Fibroblast of villous mesenchyme (primary cell): ENCODE measurements around the gene LTBP4. TPM values are rescaled to one million over a fixed set of nuclear protein-coding genes. Genes with fewer than 3 reads are reported as not detected.

Experiments used
- DNase-seq: peaks from one replicate; pipeline ENCODE4 v3.0.0-alpha.2; 2010; ENCODE audit warnings: low read depth
- H3K4me3 ChIP-seq: 2 replicates; pipeline ENCODE4 v1.5.1; 2011; ENCODE audit warnings: low read depth, mild to moderate bottlenecking, low read length
- CTCF ChIP-seq: IDR thresholded peaks from 2 replicates; pipeline ENCODE4 v1.5.1; 2012; ENCODE audit warnings: low read depth, mild to moderate bottlenecking, low read length; ENCODE audit not compliant: insufficient read depth
- total RNA-seq: library from RNA; depleted of rRNA; stranded (reverse); fragments of >200 nt; gene quantifications from 2 replicates; pipeline ENCODE4 v1.2.3, GENCODE V29; 2012

Gene LTBP4
- total RNA-seq, 1 donor: 21.2 TPM

- H3K4me3 ChIP-seq: no peak overlapping the region
- TF ChIP-seq CTCF: no peak
- DNase-seq: no peak
Observed at GRCh38 chr19:40671404-40671803, 70.2 kb downstream of the LTBP4 start.

- TF ChIP-seq CTCF: no peak
- H3K4me3 ChIP-seq: no peak overlapping the region
- DNase-seq: no peak
Observed at GRCh38 chr19:40672038-40672437, 70.9 kb downstream of the LTBP4 start.

- TF ChIP-seq CTCF: no peak
- DNase-seq: no peak
Observed at GRCh38 chr19:40672573-40673299, 71.6 kb downstream of the LTBP4 start.

GRCh38 chr19:40673397-40673796, 72.2 kb downstream of the LTBP4 start:
- no peak overlapping the region for H3K4me3 ChIP-seq
- no peak for TF ChIP-seq CTCF
- no peak for DNase-seq

More at GRCh38 chr19:40672573-40673299, 71.6 kb downstream of the LTBP4 start:
- H3K4me3 ChIP-seq: no peak overlapping the region

GRCh38 chr19:40674291-40674690, 73.1 kb downstream of the LTBP4 start:
- no peak for DNase-seq
- no peak overlapping the region for H3K4me3 ChIP-seq
- TF ChIP-seq CTCF: no peak

GRCh38 chr19:40677156-40677555, 76.0 kb downstream of the LTBP4 start:
- no peak overlapping the region for H3K4me3 ChIP-seq
- TF ChIP-seq CTCF: no peak
- DNase-seq: no peak

Other genes starting within 250 kb of the LTBP4 start
- under 0.01 TPM in 2 replicates for gene HIPK4, start 211.2 kb upstream of the LTBP4 start, total RNA-seq
- 0.86 and 1.9 TPM in 2 replicates for gene PRX, start 188.0 kb upstream of the LTBP4 start, total RNA-seq
- gene SERTAD1, start 175.4 kb upstream of the LTBP4 start, total RNA-seq: 20.0 and 22.0 TPM in 2 replicates
- gene SERTAD3, start 157.0 kb upstream of the LTBP4 start, total RNA-seq: 38.0 and 49.2 TPM in 2 replicates
- gene BLVRB, start 135.6 kb upstream of the LTBP4 start, total RNA-seq: 33.7 and 64.7 TPM in 2 replicates
- gene SPTBN4, start 134.4 kb upstream of the LTBP4 start, total RNA-seq: 0.32 and 1.3 TPM in 2 replicates
- gene SHKBP1, start 24.5 kb upstream of the LTBP4 start, total RNA-seq: 17.7 and 20.9 TPM in 2 replicates
- gene NUMBL, start 89.3 kb downstream of the LTBP4 start, total RNA-seq: 13.8 and 34.1 TPM in 2 replicates
- 25.8 and 32.0 TPM in 2 replicates for gene COQ8B, start 115.5 kb downstream of the LTBP4 start, total RNA-seq
- gene ITPKC, start 115.7 kb downstream of the LTBP4 start, total RNA-seq: 14.5 and 16.8 TPM in 2 replicates
- 0.64 and 0.86 TPM in 2 replicates for gene ACTMAP, start 149.1 kb downstream of the LTBP4 start, total RNA-seq
- 34.1 and 36.1 TPM in 2 replicates for gene SNRPA, start 149.8 kb downstream of the LTBP4 start, total RNA-seq
- gene MIA, start 174.2 kb downstream of the LTBP4 start, total RNA-seq: not detected in 2 replicates
- 12.6 and 13.4 TPM in 2 replicates for gene RAB4B, start 176.9 kb downstream of the LTBP4 start, total RNA-seq
- gene EGLN2, start 197.8 kb downstream of the LTBP4 start, total RNA-seq: 70.8 and 76.0 TPM in 2 replicates
- gene CYP2A6, start 249.1 kb downstream of the LTBP4 start, total RNA-seq: not detected in 2 replicates